Heart right ventricle (tissue), 16 donors: ENCODE results near the gene FBXW4. TPM values are rescaled to one million over a fixed set of nuclear protein-coding genes. Genes with fewer than 3 reads are reported as not detected.

Experiments used
- ATAC-seq, 8 donors: fragments of 200-7000 bp; cut with Tn5 transposase; one replicate each; pipeline ENCODE4 v1.9.1; 2020; ENCODE audit warnings: mild to moderate bottlenecking in 8 of 8, moderate library complexity in 8 of 8, moderate number of reproducible peaks in 1 of 8
- DNase-seq, 2 donors: peaks; one replicate each; pipeline ENCODE4 v3.0.0-alpha.2; 2020
- H3K27ac ChIP-seq, 10 donors: fragments of 200-600 bp; sonication (generic) in 2 of 10; one replicate each; pipeline versions ENCODE4 v1.5.0 to v1.8.0; 2020 to 2022; ENCODE audit warnings: mild to moderate bottlenecking in 3 of 10
- H3K27me3 ChIP-seq, 7 donors: fragments of 200-600 bp; one replicate each; pipeline ENCODE4 v1.8.0; 2021 to 2022; ENCODE audit warnings: mild to moderate bottlenecking in 2 of 7
- H3K36me3 ChIP-seq, 9 donors: fragments of 200-600 bp; sonication (generic) in 1 of 9; one replicate each; pipeline versions ENCODE4 v1.5.0 to v1.8.0; 2020 to 2022; ENCODE audit warnings: mild to moderate bottlenecking in 2 of 9
- H3K4me1 ChIP-seq, 9 donors: fragments of 200-600 bp; sonication (generic) in 1 of 9; one replicate each; pipeline versions ENCODE4 v1.5.0 to v1.8.0; 2020 to 2022; ENCODE audit warnings: mild to moderate bottlenecking in 4 of 9
- H3K4me3 ChIP-seq, 10 donors: fragments of 200-600 bp; sonication (generic) in 2 of 10; one replicate each; pipeline versions ENCODE4 v1.5.0 to v1.8.0; 2020 to 2022; ENCODE audit warnings: mild to moderate bottlenecking in 7 of 10, moderate library complexity in 2 of 10
- H3K9me3 ChIP-seq, 11 donors: fragments of 200-600 bp in 10 of 11; sonication (generic) in 2 of 11; one replicate each; pipeline versions ENCODE4 v1.5.0 to v1.8.0; 2013 to 2022; ENCODE audit warnings: mild to moderate bottlenecking in 2 of 11, control low read depth in 1 of 11, moderate library complexity in 1 of 11
- WGBS, 2 donors: extraction: QIAGEN DNeasy Blood & Tissue Kit; methylation state at CpG; one replicate each; pipeline ENCODE4 v1.1.7; 2013; ENCODE audit warnings: inconsistent platforms in 1 of 2; 5-methylcytosine and 5-hydroxymethylcytosine counted together
- intact Hi-C, 10 donors: fragments of 100-400 bp; cut with DNase I; formaldehyde crosslinking; loops; one replicate each; pipeline versions ENCODE4 v1.11.1 to v1.14.2; 2022
- microRNA-seq, 2 donors: library from miRNA; unstranded; fragments of <30 nt; microRNA quantifications; one replicate each; pipeline ENCODE4 v1.2.0, GENCODE V29; 2021
- polyA plus RNA-seq, 2 donors: library from polyadenylated mRNA; stranded (reverse); fragments of 200-250 nt; gene quantifications; one replicate each; pipeline ENCODE4 v1.2.3, GENCODE V29; 2013
- total RNA-seq, 10 donors: library from RNA; stranded (reverse); fragmentation: NEBNext Ultra II Directional in 3 of 10; extraction: Animal tissue kit (Norgen Biotek cat#: 25700) in 3 of 10; gene quantifications; one replicate each; pipeline versions ENCODE4 v1.2.1 to v1.2.4, GENCODE V29; 2021 to 2023
- TF ChIP-seq, protein P1 (sequence below), 9 donors: fragments of 200-600 bp; sonication (generic) in 2 of 9; IDR thresholded peaks; one replicate each; pipeline versions ENCODE4 v1.5.0 to v1.8.0; 2021 to 2022; ENCODE audit warnings: antibody characterized with exemption in 9 of 9, mild to moderate bottlenecking in 5 of 9, moderate library complexity in 1 of 9
- donor health status: Arrhythmogenic right ventricular cardiomyopathy.
- donor health status: ischemic (EF 13 %, LVEDD 7.1; RV severe dilation, severe dysfunction).
- donor health status: healthy with polysubstance abuse.
- donor health status: DM: no; HTN: yes; CAD: no.
- donor health status: DM: no; HTN: no; CAD: no.
- donor health status: ischemic (EF 25% LVEDD 6.9; RV normal size, moderate dysfunction).
- donor health status: ischemic (EF 25% LVEDD 5.7; RV mildly dilated, moderate dysfunction).
- donor health status: healthy.
- donor health status: DM: yes; HTN: yes; CAD: no.
- donor health status: Ischemic cardiomyopathy.
- donor health status: ischemic (EF 35%, LVEDD 5.7; RV mildly dilated, moderate dysfunction).
- donor health status: nonischemic (EF 11% LVEDD 7.7; RV severe dilation, severe dysfunction).
- donor health status: DM: yes; HTN: yes; CAD: no.
- donor health status: PGD.
- donor health status: ischemic (EF 29% LVEDD 5.4; RV normal size, mild dysfunction).
- donor health status: nonischemic (EF 23%, LVEDD 6.1; RV moderate dilation, normal function).

Gene FBXW4
- total and polyA plus RNA-seq, 12 donors = 31.8 to 118 (median 92.1) TPM

DNA sequence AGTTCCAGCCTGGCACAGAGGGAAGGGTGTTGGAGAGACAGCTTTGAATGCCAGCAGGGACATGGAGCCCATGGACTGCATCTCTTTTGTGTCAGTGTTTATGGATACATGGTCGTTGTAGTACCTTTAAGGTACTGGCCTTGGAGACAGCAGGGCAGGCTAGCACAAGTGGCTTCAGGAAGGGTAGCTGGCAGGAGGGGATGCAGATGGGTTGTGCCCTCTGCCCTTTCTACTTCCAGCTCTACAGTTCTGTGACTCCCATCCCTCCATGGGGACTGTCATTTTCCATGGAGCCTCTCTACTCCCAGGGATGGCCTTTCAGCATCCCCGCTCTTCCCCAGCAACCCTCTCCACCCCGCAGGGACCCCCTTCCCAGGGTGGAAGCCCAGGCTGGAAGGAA, 132.0 kb downstream of the FBXW4 start:
- Histone ChIP-seq H3K27me3 (peaks cover 0 to 54% (median 38%) of the 10 kb centered on the region in 7 donors), H3K9me3 (no peaks in the 10 kb centered on the region), H3K4me3 (no peak overlapping the region), H3K27ac (no peak overlapping the region), H3K36me3 (no peaks in the 10 kb centered on the region), H3K4me1 (peaks cover 0 to 12% (median 8%) of the 10 kb centered on the region in 9 donors)
- DNase-seq (no peak), ATAC-seq (no peak)
- TF ChIP-seq, protein P1, sequence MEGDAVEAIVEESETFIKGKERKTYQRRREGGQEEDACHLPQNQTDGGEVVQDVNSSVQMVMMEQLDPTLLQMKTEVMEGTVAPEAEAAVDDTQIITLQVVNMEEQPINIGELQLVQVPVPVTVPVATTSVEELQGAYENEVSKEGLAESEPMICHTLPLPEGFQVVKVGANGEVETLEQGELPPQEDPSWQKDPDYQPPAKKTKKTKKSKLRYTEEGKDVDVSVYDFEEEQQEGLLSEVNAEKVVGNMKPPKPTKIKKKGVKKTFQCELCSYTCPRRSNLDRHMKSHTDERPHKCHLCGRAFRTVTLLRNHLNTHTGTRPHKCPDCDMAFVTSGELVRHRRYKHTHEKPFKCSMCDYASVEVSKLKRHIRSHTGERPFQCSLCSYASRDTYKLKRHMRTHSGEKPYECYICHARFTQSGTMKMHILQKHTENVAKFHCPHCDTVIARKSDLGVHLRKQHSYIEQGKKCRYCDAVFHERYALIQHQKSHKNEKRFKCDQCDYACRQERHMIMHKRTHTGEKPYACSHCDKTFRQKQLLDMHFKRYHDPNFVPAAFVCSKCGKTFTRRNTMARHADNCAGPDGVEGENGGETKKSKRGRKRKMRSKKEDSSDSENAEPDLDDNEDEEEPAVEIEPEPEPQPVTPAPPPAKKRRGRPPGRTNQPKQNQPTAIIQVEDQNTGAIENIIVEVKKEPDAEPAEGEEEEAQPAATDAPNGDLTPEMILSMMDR (IDR thresholded peaks at IDR 0.05) = no peak
- 59 to 62% methylated on average over 3 of the region's 3 CpGs for WGBS, 2 donors
- intact Hi-C loops = loop anchor here in 8 of 10 donors (10.0 kb wide), 4 partner anchors 258 to 288 kb away; no protein-coding TSS in a partner anchor

- TF ChIP-seq, protein P1 (IDR thresholded peaks at IDR 0.05) = no peak
- Histone ChIP-seq H3K9me3 (no peaks in the 10 kb centered on the region), H3K36me3 (no peaks in the 10 kb centered on the region), H3K4me3 (no peak overlapping the region), H3K27ac (no peak overlapping the region), H3K4me1 (peaks cover 0 to 12% (median 8%) of the 10 kb centered on the region in 9 donors), H3K27me3 (peaks cover 0 to 46% (median 31%) of the 10 kb centered on the region in 7 donors)
- ATAC-seq (no peak), DNase-seq (no peak)
- WGBS, 2 donors = 83 to 94% methylated on average over 5 of the region's 5 CpGs
- intact Hi-C loops = loop anchor here in 8 of 10 donors (10.0 kb wide), 4 partner anchors 257 to 287 kb away; no protein-coding TSS in a partner anchor
These were observed 132.7 kb downstream of the FBXW4 start for GRCh38 chr10:101562231-101562630.

DNA sequence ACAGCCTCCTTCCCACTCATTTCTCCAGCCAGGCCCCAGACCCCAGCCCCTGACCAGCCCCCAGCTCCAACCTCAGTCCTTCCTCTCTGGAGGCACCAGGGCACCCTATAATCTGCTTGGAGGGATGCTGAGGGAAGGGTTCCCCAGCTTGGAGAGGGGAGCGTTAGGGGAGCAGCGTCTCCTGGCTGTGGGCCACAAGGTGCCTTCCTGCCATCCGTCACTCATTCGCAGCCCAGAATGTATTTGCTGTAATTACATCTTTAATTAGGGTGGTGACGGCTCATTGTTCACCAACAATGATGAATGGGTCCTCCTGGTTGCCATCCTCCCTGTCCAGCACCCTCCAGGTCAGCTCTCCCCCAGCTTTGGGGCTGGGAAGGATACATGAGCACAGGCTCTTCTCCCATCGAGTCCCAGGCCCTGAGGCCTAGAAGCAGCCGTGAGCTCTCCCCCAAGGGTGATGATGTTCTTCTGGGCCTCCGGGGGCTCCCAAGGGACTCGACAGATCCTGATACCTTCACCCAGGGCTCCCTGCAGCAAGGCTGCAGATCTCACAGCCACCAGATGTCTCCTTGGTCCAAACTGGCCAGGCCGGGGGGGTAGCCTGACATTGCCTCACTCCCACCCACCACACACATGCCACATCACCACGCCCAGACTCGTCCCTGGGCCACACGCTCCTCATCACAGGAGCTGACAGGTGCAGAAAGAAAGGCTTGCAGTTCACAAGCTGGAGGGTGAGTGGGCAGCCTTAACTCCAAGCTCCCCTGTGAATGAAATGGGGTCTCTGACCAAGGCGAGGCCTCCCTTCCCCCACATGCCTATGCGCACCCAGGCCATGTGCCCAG, 133.7 kb downstream of the FBXW4 start:
- WGBS, 2 donors = 75 to 78% methylated on average over 15 of the region's 15 CpGs
- peaks cover 0 to 4% (median 3%) of the 10 kb centered on the region in 9 donors for H3K4me1 ChIP-seq
- intact Hi-C loops = loop anchor here in 8 of 10 donors (10.0 kb wide), 4 partner anchors 256 to 286 kb away; no protein-coding TSS in a partner anchor

More for the DNA sequence above, 133.7 kb downstream of the FBXW4 start:
- DNase-seq (no peak), ATAC-seq (no peak)
- no peak overlapping the region for H3K4me3 ChIP-seq
- peaks cover 0 to 36% (median 21%) of the 10 kb centered on the region in 7 donors for H3K27me3 ChIP-seq
- peaks cover 0 to 2% (median 0%) of the 10 kb centered on the region in 9 donors for H3K36me3 ChIP-seq
- no peaks in the 10 kb centered on the region for H3K9me3 ChIP-seq
- H3K27ac ChIP-seq = no peak overlapping the region
- TF ChIP-seq, protein P1 (IDR thresholded peaks at IDR 0.05) = no peak

Small RNA genes lying within 50 kb of the gene (microRNA-seq; reads per million reads assigned to microRNA genes)
- gene MIR3158-1 (0 reads per million in 2 donors), gene MIR3158-2 (0 reads per million in 2 donors)

Other genes with a start within 250 kb of the FBXW4 start
- gene POLL, start 106.9 kb downstream of the FBXW4 start, total RNA-seq = 10 to 100 TPM; 13.8 to 23.0 (median 17.1) TPM
- gene POLL, start 106.9 kb downstream of the FBXW4 start, polyA plus RNA-seq = 10 to 100 TPM; 13.1 to 27.9 TPM
- 10 to 100 TPM; 12.9 to 32.0 (median 24.6) TPM for gene DPCD, start 106.8 kb downstream of the FBXW4 start, total RNA-seq
- 10 to 100 TPM; 25.1 to 46.8 TPM for gene DPCD, start 106.8 kb downstream of the FBXW4 start, polyA plus RNA-seq
- gene FGF8, start 80.9 kb upstream of the FBXW4 start, total RNA-seq = under 1 TPM in 1 of 10 donors, not detected in 9; 0.20 TPM
- gene FGF8, start 80.9 kb upstream of the FBXW4 start, polyA plus RNA-seq = not detected
- 10 to 100 TPM in 2 of 10 donors, 1 to 10 TPM in 8; 4.9 to 12.1 (median 7.0) TPM for gene NPM3, start 88.3 kb upstream of the FBXW4 start, total RNA-seq
- 10 to 100 TPM in 1 of 2 donors, 1 to 10 TPM in 1; 5.2 to 23.3 TPM for gene NPM3, start 88.3 kb upstream of the FBXW4 start, polyA plus RNA-seq
- gene OGA, start 123.3 kb upstream of the FBXW4 start, total RNA-seq = 100 to 1,000 TPM in 7 of 10 donors, 10 to 100 TPM in 3; 65.6 to 146 (median 119) TPM
- 10 to 100 TPM; 28.7 to 74.3 TPM for gene OGA, start 123.3 kb upstream of the FBXW4 start, polyA plus RNA-seq
- gene KCNIP2, start 148.6 kb upstream of the FBXW4 start, total RNA-seq = 100 to 1,000 TPM in 7 of 10 donors, 10 to 100 TPM in 3; 15.5 to 707 (median 190) TPM
- gene KCNIP2, start 148.6 kb upstream of the FBXW4 start, polyA plus RNA-seq = 100 to 1,000 TPM; 264 to 452 TPM